Mesendoderm (in vitro differentiated cells): ENCODE measurements around the gene KCND3.

ENCODE experiments used
- DNase-seq: peaks from one replicate; pipeline ENCODE4 v3.0.0; 2013
- H2AK5ac ChIP-seq: 2 replicates; pipeline ENCODE4 v1.6.1; 2013; ENCODE audit warnings: low read length, inconsistent platforms
- H2BK120ac ChIP-seq: 2 replicates; pipeline ENCODE4 v1.6.1; 2013; ENCODE audit warnings: low read depth, mild to moderate bottlenecking, low read length, moderate library complexity, mixed read lengths
- H2BK15ac ChIP-seq: replicated peaks from 2 replicates; pipeline ENCODE4 v1.6.1; 2013; ENCODE audit warnings: low read depth, mild to moderate bottlenecking, moderate library complexity
- H2BK5ac ChIP-seq: 2 replicates; pipeline ENCODE4 v1.6.1; 2013; ENCODE audit warnings: low read length, inconsistent platforms
- H3K18ac ChIP-seq: 2 replicates; pipeline ENCODE4 v1.6.1; 2013; ENCODE audit warnings: mild to moderate bottlenecking, low read length, mixed read lengths
- H3K23ac ChIP-seq: one replicate; pipeline ENCODE4 v1.6.1; 2013; ENCODE audit warnings: low read length
- H3K27ac ChIP-seq: 2 replicates; pipeline ENCODE4 v1.5.1; 2013; ENCODE audit warnings: low read depth, mild to moderate bottlenecking, inconsistent platforms, low read length, moderate library complexity
- H3K27me3 ChIP-seq: 2 replicates; pipeline ENCODE4 v1.6.1; 2013; ENCODE audit warnings: low read length, control low read depth, mild to moderate bottlenecking, inconsistent platforms; ENCODE audit not compliant: insufficient read depth, poor library complexity
- H3K36me3 ChIP-seq: 2 replicates; pipeline ENCODE4 v1.6.1; 2013; ENCODE audit warnings: low read length, inconsistent platforms; ENCODE audit not compliant: control insufficient read depth, insufficient read depth
- H3K4ac ChIP-seq: one replicate; pipeline ENCODE4 v1.6.1; 2013; ENCODE audit warnings: low read depth, mild to moderate bottlenecking, low read length, moderate library complexity
- H3K4me1 ChIP-seq: 2 replicates; pipeline ENCODE4 v1.6.1; 2013; ENCODE audit warnings: low read depth, low read length, inconsistent platforms; ENCODE audit not compliant: control insufficient read depth
- H3K4me2 ChIP-seq: 2 replicates; pipeline ENCODE4 v1.6.1; 2013; ENCODE audit warnings: low read length
- H3K4me3 ChIP-seq: 2 replicates; pipeline ENCODE4 v1.5.1; 2013; ENCODE audit warnings: mild to moderate bottlenecking, low read length
- H3K56ac ChIP-seq: one replicate; pipeline ENCODE4 v1.6.1; 2013; ENCODE audit warnings: low read length
- H3K79me1 ChIP-seq: 2 replicates; pipeline ENCODE4 v1.6.1; 2013; ENCODE audit warnings: low read length, inconsistent platforms
- H3K79me2 ChIP-seq: 2 replicates; pipeline ENCODE4 v1.6.1; 2013; ENCODE audit warnings: mild to moderate bottlenecking, low read length; ENCODE audit not compliant: control insufficient read depth, insufficient read depth
- H3K9ac ChIP-seq: 2 replicates; pipeline ENCODE4 v1.6.1; 2013; ENCODE audit warnings: low read length, inconsistent platforms
- H4K5ac ChIP-seq: one replicate; pipeline ENCODE4 v1.6.1; 2013; ENCODE audit warnings: low read length
- H4K8ac ChIP-seq: one replicate; pipeline ENCODE4 v1.6.1; 2013; ENCODE audit warnings: low read depth, mild to moderate bottlenecking, control low read depth, low read length, moderate library complexity
- WGBS: extraction: QIAGEN DNeasy Blood & Tissue Kit; methylation state at CpG from one replicate; pipeline ENCODE4 v1.1.7; 2013; ENCODE audit warnings: low lambda C conversion rate, missing lambda C conversion rate; ENCODE audit not compliant: insufficient coverage; ENCODE audit errors: extremely low coverage; 5-methylcytosine and 5-hydroxymethylcytosine counted together

The KCND3 gene

DNA sequence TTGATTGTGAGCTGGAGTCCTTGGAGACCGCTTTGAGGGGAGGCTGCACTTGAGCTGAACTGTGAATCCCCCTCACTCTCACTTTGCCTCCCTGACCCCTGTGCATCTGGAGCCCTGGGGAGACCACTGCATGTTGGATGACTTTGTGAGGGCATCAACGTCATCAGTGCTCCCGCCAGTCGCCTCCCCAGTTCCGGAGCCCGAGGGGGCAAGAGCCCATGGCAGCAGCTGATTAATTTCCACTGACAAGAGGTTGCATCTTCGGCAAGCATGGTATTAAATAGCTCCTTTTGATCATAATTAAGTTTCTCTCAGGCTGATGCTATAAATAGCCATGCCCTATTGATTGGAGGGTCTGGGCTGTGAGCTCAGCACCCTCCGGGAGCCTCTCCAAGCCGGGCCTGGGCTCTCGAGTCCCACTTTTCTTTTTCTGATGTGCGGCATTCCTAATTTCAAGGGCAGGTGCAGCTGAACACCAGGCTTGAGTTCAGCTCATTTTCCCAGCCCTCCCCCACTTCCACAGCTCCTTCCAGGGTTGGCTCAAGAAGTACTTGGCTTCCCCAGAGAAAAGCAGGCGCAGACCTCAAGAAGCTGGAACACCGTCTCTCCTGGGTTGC lies 33.2 kb downstream of the KCND3 start:
- no peaks in the 10 kb centered on the region for H3K79me1 ChIP-seq
- H3K18ac ChIP-seq = no peak overlapping the region
- no peak overlapping the region for H2BK120ac ChIP-seq
- WGBS = no CpG with 5 or more reads among the region's 13 CpGs
- no peaks in the 10 kb centered on the region for H3K27me3 ChIP-seq
- no peak overlapping the region for H3K4me3 ChIP-seq
- H3K4ac ChIP-seq = no peak overlapping the region
- H2AK5ac ChIP-seq = no peak overlapping the region
- no peak overlapping the region for H2BK15ac ChIP-seq
- H4K8ac ChIP-seq = no peak overlapping the region
- no peak overlapping the region for H3K27ac ChIP-seq
- H4K5ac ChIP-seq = no peak overlapping the region
- no peak overlapping the region for H3K23ac ChIP-seq
- H3K56ac ChIP-seq = no peak overlapping the region
- no peak overlapping the region for H3K4me2 ChIP-seq
- no peaks in the 10 kb centered on the region for H3K36me3 ChIP-seq
- no peaks in the 10 kb centered on the region for H3K4me1 ChIP-seq
- no peaks in the 10 kb centered on the region for H3K79me2 ChIP-seq
- no peak for DNase-seq
- H2BK5ac ChIP-seq = no peak overlapping the region
- no peak overlapping the region for H3K9ac ChIP-seq

DNA sequence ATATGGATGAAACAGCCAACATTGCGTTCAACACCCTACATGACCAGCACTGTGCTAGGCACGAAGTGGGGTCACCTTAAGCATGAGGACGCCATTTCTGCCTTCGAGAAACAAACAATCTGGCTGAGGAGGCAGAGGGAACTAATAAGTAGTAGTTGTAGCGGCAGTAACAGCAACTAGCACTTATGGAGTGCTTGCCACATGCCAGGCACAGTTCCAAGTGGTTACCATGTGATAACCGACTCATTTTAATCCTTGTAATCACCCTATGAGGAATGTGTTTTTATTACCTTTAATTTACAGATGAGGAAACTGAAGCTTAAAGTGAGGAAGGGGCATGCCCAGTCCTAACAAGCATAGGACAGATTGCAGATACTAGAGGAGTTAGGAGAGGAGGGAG lies 33.7 kb downstream of the KCND3 start:
- no peak overlapping the region for H2BK5ac ChIP-seq
- no peak overlapping the region for H3K18ac ChIP-seq
- no peaks in the 10 kb centered on the region for H3K4me1 ChIP-seq
- no CpG with 5 or more reads among the region's 6 CpGs for WGBS
- H3K27ac ChIP-seq = no peak overlapping the region
- H4K5ac ChIP-seq = no peak overlapping the region
- no peak overlapping the region for H3K23ac ChIP-seq
- H4K8ac ChIP-seq = no peak overlapping the region
- DNase-seq = no peak
- no peak overlapping the region for H3K4me2 ChIP-seq
- H3K36me3 ChIP-seq = no peaks in the 10 kb centered on the region
- no peak overlapping the region for H2AK5ac ChIP-seq
- no peaks in the 10 kb centered on the region for H3K27me3 ChIP-seq
- H3K56ac ChIP-seq = no peak overlapping the region
- no peak overlapping the region for H3K4me3 ChIP-seq
- no peaks in the 10 kb centered on the region for H3K79me2 ChIP-seq
- H3K9ac ChIP-seq = no peak overlapping the region
- H3K79me1 ChIP-seq = no peaks in the 10 kb centered on the region
- no peak overlapping the region for H2BK15ac ChIP-seq
- H2BK120ac ChIP-seq = no peak overlapping the region
- no peak overlapping the region for H3K4ac ChIP-seq

- no peak overlapping the region for H3K56ac ChIP-seq
- H3K4me3 ChIP-seq = no peak overlapping the region
- no peak overlapping the region for H3K4ac ChIP-seq
- H2BK120ac ChIP-seq = no peak overlapping the region
- no peak overlapping the region for H3K23ac ChIP-seq
- H3K4me2 ChIP-seq = no peak overlapping the region
- H3K79me2 ChIP-seq = no peaks in the 10 kb centered on the region
- no peak overlapping the region for H4K5ac ChIP-seq
- no peak for DNase-seq
- peaks cover 3% of the 10 kb centered on the region for H3K4me1 ChIP-seq
- H3K27me3 ChIP-seq = no peaks in the 10 kb centered on the region
- H3K18ac ChIP-seq = no peak overlapping the region
- no peak overlapping the region for H2AK5ac ChIP-seq
- no peak overlapping the region for H2BK5ac ChIP-seq
- H3K79me1 ChIP-seq = no peaks in the 10 kb centered on the region
- H4K8ac ChIP-seq = no peak overlapping the region
- H3K36me3 ChIP-seq = no peaks in the 10 kb centered on the region
- no peak overlapping the region for H3K9ac ChIP-seq
- H3K27ac ChIP-seq = no peak overlapping the region
- H2BK15ac ChIP-seq = no peak overlapping the region
- WGBS = no CpG with 5 or more reads among the region's 5 CpGs
Measured at GRCh38 chr1:111953797-111954196, 35.7 kb downstream of the KCND3 start.

DNA sequence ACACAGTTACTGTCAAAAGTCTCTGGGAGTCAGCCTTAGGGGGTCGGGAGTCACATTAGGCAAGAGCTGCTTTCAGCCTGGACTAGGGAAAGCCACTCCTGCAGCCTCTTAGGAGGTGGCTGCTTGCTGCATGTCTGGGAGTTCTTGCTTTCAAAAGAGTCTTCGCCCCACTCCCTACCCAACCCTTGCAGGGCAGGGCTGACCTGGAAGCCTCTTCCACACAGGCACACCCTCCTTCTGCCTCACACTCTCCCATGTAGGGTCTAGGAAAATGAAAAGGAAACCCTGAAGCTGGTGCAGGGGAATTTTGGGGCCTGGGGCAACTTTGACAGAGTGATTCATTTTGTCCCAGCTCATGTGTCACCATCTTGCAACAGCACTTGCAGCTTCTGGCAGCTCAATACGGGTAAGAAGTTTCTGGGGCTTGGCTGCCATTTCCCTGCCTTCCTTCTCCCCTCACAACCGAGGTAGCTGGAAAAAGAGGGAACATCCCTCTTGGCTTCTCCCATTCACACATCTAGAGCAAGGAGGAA lies 37.3 kb downstream of the KCND3 start:
- H4K8ac ChIP-seq = no peak overlapping the region
- no peak overlapping the region for H3K23ac ChIP-seq

GRCh38 chr1:111948209-111949171 lies 41.0 kb downstream of the KCND3 start:
- Histone ChIP-seq H2BK5ac (no peak overlapping the region), H3K56ac (peak overlapping the region; percentile 54), H3K18ac (no peak overlapping the region), H3K4ac (no peak overlapping the region), H3K4me2 (no peak overlapping the region), H3K27ac (no peak overlapping the region), H4K8ac (no peak overlapping the region), H3K79me1 (no peaks in the 10 kb centered on the region), H3K4me1 (peaks cover 9% of the 10 kb centered on the region), H3K4me3 (no peak overlapping the region), H3K27me3 (no peaks in the 10 kb centered on the region), H3K9ac (no peak overlapping the region), H2BK15ac (no peak overlapping the region), H3K79me2 (no peaks in the 10 kb centered on the region), H2AK5ac (no peak overlapping the region), H4K5ac (no peak overlapping the region), H3K36me3 (no peaks in the 10 kb centered on the region), H3K23ac (no peak overlapping the region), H2BK120ac (no peak overlapping the region)
- no CpG with 5 or more reads among the region's 6 CpGs for WGBS
- peak; percentile 89 for DNase-seq

More for the DNA sequence above, 37.3 kb downstream of the KCND3 start:
- no peak overlapping the region for H3K56ac ChIP-seq
- H3K9ac ChIP-seq = no peak overlapping the region
- WGBS = no CpG with 5 or more reads among the region's 4 CpGs
- H3K4me2 ChIP-seq = no peak overlapping the region
- no peaks in the 10 kb centered on the region for H3K27me3 ChIP-seq
- H3K4ac ChIP-seq = no peak overlapping the region
- no peak overlapping the region for H3K27ac ChIP-seq
- H3K79me2 ChIP-seq = no peaks in the 10 kb centered on the region
- no peaks in the 10 kb centered on the region for H3K79me1 ChIP-seq
- H2AK5ac ChIP-seq = no peak overlapping the region
- no peak overlapping the region for H3K4me3 ChIP-seq
- no peak overlapping the region for H2BK120ac ChIP-seq
- no peaks in the 10 kb centered on the region for H3K36me3 ChIP-seq
- peaks cover 9% of the 10 kb centered on the region for H3K4me1 ChIP-seq
- no peak for DNase-seq
- no peak overlapping the region for H2BK15ac ChIP-seq
- H4K5ac ChIP-seq = no peak overlapping the region
- no peak overlapping the region for H2BK5ac ChIP-seq
- H3K18ac ChIP-seq = no peak overlapping the region
